CMK (cell line): ENCODE results near the gene FARP1.

Source experiments
- DNase-seq: peaks from one replicate; pipeline ENCODE4 v3.0.0-alpha.2; 2010; ENCODE audit warnings: low read depth

The FARP1 gene

DNA sequence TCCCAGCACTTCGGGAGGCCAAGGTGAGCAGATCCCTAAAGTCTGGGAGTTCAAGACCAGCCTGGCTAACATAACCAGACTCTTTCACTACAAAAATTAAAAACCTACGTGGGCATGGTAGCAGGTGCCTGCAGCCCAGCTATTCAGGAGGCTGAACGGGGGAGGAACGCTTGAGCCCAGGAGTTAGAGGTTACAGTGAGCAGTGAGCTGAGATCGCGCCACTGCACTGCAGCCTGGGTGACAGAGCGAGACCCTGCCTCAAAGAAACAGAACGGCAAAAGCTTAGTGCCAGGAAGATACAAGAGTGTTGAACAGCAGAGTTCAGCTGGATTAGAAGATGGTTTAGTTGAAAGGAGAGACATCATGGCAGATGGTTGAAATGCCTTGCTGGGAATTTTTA lies 58.3 kb downstream of the FARP1 start:
- DNase-seq, result no peak

DNA sequence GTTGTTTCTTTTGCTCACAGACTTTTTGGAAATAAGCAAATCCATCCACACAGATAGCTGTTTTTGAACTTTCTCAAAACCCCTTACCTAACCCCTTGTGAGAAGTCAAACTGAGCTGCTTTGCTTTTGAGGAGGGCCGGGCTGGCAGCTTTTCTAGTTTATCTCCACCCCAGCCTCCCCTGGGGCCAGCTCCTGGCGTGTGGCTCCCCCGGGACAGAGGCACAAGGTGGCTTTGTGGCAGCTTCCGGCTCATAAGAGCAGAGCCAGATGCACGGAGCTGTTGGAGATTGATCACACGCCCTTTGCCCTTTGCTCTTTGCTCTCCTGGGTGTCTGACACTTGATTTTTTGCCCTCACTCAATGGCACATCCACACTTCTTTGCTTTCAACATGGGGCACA lies 59.1 kb downstream of the FARP1 start:
- no peak for DNase-seq

DNA sequence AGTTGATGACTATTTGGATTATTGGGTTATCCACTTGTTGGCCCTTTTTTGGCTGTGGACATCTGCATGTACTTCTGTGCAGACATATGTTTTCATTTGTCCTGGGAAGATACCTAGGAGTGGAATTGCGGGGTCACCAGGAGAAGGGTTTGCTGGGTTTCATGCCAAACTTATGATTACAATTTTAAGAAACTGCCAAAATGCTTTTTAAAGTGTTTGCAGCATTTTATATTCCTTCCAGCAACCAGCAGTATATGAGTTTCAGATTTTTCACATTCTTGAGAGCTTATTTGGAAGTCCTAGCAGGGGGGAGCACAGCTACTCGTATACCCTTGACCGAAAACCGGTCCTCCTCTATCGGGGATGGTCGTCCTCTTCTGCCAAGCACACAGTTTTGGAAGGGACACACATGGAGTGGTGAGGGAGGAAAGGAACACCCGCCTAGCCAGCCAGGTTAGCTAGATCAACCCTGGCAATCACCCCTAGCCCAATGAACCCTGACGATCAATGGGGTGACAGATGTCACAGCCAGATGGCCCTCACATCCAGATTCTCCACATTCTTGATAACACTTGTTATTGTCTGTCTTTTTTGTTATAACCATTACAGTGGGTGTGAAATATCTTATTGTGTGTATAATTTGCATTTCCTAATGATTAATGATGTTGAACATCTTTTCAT lies 60.9 kb downstream of the FARP1 start:
- DNase-seq, result no peak

DNA sequence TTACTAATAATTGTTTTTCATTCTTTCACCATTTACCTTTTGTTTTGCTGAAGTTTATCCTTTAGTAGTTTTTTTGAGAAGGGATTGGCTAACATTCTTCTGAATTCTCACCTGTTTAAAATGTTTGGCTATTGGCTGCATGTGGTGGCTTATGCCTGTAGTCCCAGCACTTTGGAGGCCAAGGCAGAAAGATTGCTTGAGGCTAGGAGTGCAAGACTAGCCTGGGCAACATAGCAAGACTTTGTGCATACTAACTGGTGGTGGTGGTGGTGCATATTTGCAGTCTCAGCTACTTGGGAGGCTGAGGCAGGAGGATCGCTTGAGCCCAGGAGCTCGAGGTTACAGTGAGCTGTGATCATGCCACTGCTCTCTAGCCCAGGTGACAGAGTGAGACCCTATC lies 61.7 kb downstream of the FARP1 start:
- no peak for DNase-seq

DNA sequence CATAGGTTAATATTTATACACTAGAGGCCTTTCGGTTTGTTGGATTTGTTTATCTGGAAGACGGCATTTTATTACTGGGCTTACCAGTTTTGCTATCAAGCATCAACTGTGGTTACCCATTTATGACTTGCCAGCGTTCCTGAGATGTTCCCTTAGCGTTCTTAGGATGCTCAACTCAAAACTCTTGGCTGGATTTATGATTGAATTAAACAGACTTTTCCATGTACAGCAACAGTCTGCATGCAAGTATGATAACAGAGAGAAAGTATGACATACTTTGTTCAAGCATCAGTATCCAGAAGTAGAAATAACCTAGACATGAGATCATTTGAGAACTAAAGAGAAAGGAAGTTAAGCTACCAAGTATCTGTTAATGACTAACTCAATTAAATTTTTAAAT lies 64.1 kb downstream of the FARP1 start:
- DNase-seq, result no peak

GRCh38 chr13:98207416-98207815 lies 64.5 kb downstream of the FARP1 start:
- DNase-seq, result no peak

DNA sequence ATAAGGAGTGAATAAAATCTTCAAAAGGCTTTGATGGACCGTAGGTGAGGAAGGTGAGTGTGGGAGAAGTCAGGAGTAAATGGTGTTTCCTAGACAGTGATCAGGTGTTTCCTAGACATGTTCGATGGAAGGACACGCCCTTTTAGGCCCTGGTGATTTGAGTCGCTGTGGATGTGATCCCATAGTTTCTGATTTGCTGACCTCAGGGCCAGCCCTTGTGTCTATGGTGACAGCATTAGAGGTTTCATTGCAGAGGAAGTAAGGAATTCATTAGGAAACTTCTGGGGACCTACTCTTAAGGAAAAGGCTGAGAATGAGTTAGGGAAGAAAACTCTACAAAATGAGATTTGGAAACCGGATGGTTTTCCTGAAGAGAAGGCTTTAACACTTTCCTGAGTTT lies 65.7 kb downstream of the FARP1 start:
- no peak for DNase-seq

- DNase-seq, result no peak
Observed at GRCh38 chr13:98212763-98213162, 69.9 kb downstream of the FARP1 start.

DNA sequence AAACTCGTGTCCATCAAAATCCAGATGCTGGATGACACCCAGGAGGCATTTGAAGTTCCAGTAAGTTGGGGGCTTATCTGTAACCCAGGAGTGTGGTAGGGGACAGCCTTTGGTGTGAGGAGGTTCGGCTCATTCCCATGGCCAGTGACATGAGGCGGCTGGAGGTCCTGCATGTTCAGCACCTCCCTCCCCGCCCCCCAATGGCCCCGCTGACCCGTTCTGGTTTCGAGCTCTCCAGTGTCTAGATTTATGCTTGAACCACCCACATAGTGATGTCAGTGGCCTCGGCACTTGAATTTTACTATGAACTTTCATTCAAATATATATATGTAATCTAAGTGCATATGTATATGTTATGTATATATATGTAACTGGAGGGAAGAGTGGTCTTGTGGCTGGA lies 70.5 kb downstream of the FARP1 start:
- no peak for DNase-seq

DNA sequence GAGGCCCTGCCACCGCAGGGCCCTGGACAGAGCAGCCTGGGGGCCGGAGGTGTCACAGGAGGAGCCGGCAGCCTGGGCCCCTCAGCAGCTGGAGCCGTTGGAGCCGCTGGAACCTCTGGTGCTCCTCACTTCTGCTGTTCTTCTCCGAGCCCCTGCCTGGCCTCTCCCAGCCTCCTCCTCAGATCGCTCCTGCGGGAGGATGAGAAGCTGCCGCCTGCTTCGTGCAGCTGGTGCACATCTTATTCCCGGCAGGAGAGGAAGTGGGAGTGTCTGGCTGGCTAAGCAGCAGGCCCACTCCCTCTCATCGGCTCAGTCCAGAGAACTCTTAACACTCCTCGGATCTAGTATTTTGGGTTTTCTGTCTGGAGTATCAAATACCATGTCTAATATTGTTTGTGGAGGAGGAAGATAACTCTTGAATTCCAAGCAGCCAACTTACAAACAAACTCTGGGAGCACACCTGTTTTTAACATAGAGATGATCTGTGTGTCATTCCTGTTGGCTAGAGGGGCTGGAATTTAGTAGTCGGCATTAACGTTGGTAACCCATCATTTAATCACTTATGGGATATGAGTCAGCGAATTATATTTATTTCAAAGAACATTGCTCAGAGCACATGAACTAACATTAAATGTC lies 71.2 kb downstream of the FARP1 start:
- DNase-seq, result no peak

DNA sequence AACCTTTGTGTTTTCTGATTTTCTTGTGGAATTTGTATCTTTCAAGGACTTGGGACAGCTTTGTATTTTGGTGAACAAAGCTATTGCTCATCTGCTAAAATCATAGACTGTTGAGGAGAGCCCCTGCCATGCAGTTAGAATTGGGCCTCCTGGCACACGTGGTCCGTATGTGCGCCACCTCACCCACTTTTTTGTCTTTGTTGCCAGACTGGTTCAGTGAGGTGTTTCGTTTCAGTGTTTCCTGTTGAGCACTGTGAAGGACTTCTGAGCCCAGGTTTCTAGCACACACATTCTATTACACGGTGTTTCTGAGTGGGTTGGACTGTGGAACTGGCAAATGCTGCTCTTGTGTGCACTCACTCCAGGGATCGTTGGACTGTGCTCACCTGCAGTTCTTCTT lies 71.8 kb downstream of the FARP1 start:
- no peak for DNase-seq

GRCh38 chr13:98215508-98215907 lies 72.6 kb downstream of the FARP1 start:
- no peak for DNase-seq

GRCh38 chr13:98216135-98216565 lies 73.3 kb downstream of the FARP1 start:
- no peak for DNase-seq

GRCh38 chr13:98216711-98217285 lies 73.9 kb downstream of the FARP1 start:
- DNase-seq, result no peak

- DNase-seq, result no peak
Observed at GRCh38 chr13:98217597-98217996, 74.7 kb downstream of the FARP1 start.

GRCh38 chr13:98219685-98220084 lies 76.8 kb downstream of the FARP1 start:
- DNase-seq, result no peak

GRCh38 chr13:98220271-98220791 lies 77.4 kb downstream of the FARP1 start:
- DNase-seq, result no peak

DNA sequence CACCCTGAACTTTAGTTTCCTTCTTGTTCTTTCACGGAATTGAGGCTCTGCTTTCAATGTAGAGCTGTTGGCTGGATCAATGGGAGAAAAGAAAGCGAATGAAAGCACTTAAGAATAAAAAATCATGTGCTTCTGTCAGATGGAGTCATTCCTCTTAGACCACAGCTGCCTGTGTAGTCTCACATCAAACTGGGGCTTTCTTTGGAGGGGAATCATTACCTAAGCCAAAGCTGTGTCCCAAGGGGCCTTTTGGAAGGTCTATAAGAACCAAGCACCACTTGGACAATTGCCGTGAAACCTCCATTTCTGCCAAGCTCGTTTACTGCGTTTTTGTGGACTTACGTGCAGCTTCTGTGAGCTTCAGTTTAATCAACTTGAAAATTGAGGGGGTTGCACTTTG lies 78.3 kb downstream of the FARP1 start:
- DNase-seq, result no peak

- DNase-seq, result no peak
Observed at GRCh38 chr13:98222081-98222554, 79.2 kb downstream of the FARP1 start.

DNA sequence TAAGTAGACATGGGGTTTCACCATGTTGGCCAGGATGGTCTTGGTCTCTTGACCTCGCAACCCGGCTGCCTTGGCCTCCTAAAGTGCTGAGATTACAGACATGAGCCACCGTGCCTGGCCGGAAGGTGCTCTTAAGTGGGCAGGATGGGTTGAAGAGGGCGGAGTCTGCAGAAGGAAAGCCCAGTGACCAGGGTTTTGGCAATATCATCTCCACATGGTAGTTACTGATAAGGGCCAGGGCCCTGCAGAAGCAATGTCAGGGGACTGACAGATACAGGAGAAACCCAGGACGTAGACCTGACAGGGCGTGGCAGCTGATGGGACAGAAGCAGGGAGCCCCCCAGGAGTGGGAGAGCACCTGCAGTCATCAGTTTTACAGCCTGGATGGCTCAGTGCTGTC lies 79.9 kb downstream of the FARP1 start:
- DNase-seq, result peak; percentile 97

DNA sequence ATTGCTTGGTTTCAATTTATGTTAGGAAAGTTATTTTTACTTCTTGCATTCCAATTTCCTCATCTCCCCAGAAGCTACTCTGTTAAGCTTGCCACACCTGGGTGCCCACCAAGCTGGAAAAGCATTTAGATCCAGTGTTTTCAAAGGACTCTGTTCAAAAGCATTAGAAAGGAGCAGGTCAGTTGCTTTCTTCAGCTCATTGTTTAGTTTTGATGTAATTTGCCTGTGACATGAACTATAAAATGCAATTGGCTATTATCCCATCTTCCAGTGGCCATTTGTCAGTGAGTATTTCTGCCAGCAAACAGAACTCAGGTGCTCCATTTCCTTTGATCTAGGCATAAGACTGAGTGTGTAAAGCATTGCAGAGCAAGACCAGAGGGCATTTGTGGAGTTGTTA lies 80.8 kb downstream of the FARP1 start:
- no peak for DNase-seq

DNA sequence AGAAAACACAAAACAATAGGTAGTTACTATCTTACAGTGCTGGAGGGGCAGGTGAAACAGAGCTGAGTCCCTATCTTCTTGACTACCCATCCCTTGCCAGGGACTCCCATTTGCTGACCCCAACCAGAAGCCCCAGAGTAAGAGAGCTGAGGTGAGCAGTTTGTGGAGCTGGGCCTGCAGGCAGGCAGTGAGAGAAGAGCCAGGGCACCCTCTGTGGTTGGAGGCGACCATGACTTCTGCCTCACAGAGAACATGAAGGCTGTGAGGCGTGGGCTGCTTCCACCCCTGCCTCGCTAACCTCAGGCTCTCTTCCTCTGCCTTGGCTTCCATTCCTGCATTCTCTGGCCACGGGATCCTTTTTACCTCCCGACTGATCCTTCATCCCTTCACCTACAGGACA lies 81.7 kb downstream of the FARP1 start:
- DNase-seq, result no peak
